Measurements from ENCODE around the gene LMAN2.

The LMAN2 gene

GRCh38 chr5:177296581-177296980 lies 54.9 kb downstream of the LMAN2 start:
- H3K79me2 ChIP-seq (ENCODE audit: control insufficient read depth, low read length) = peaks cover 15% of the 10 kb centered on the region
- peaks cover 5% of the 10 kb centered on the region; the same call in 1 of the 2 replicates for H4K20me1 ChIP-seq (ENCODE audit: control insufficient read depth, insufficient read depth, low read depth, low read length)
- H3K4me1 ChIP-seq (ENCODE audit: control insufficient read depth, low read length) = peaks cover 56% of the 10 kb centered on the region
- peaks cover 38% of the 10 kb centered on the region for H3F3A ChIP-seq (ENCODE audit: control insufficient read depth, insufficient read depth)
- no peak overlapping the region for H3K4me3 ChIP-seq (ENCODE audit: low read length)
- no peak for TF ChIP-seq CTCF (IDR thresholded peaks at IDR 0.05; ENCODE audit: low read depth, low read length, poor library complexity, severe bottlenecking)
- TF ChIP-seq EZH2phosphoT487 (IDR thresholded peaks at IDR 0.05; ENCODE audit: borderline replicate concordance, low read length) = no peak
- no peaks in the 10 kb centered on the region for H3K9me3 ChIP-seq (ENCODE audit: control insufficient read depth, insufficient read depth, low read length)
- no peak overlapping the region for H3K4me2 ChIP-seq (ENCODE audit: low read length)
- peaks cover 88% of the 10 kb centered on the region for H3K36me3 ChIP-seq (ENCODE audit: control insufficient read depth, low read length)
- H3K9me2 ChIP-seq (replicated peaks; ENCODE audit: control insufficient read depth, low read length) = no peaks in the 10 kb centered on the region
- H3K27me3 ChIP-seq (ENCODE audit: control insufficient read depth, low read length) = no peaks in the 10 kb centered on the region
- no peak overlapping the region for H3K27ac ChIP-seq (ENCODE audit: low read depth, low read length)

DNA sequence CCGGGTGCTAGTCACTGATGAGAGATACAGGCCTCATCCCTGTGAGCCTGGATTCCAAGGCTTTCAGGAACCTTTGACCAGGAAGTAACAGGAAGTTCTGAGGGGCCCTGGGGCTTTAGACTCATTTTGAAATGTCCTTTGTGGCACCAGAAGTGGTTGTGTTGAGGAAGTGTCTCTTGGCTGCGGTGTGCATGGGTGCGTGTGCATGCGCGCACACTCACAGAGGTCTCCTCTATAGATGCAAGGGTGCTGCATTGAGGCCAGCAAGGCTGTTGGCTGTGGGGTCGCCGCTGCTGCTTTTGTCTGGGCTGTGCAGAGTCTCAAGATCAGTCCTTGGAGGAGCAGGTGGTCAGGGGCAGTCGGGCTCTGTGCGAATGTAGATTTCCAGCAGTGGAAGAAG lies 55.5 kb downstream of the LMAN2 start:
- Histone ChIP-seq H3F3A (ENCODE audit: control insufficient read depth, insufficient read depth) (peaks cover 33% of the 10 kb centered on the region), H3K79me2 (ENCODE audit: control insufficient read depth, low read length) (peaks cover 8% of the 10 kb centered on the region), H4K20me1 (ENCODE audit: control insufficient read depth, insufficient read depth, low read depth, low read length) (peaks cover under 1% of the 10 kb centered on the region; the same call in 1 of the 2 replicates), H3K4me2 (ENCODE audit: low read length) (no peak overlapping the region), H3K4me1 (ENCODE audit: control insufficient read depth, low read length) (peaks cover 56% of the 10 kb centered on the region), H3K27ac (ENCODE audit: low read depth, low read length) (no peak overlapping the region), H3K9me2 (replicated peaks; ENCODE audit: control insufficient read depth, low read length) (no peaks in the 10 kb centered on the region), H3K9me3 (ENCODE audit: control insufficient read depth, insufficient read depth, low read length) (no peaks in the 10 kb centered on the region), H3K4me3 (ENCODE audit: low read length) (no peak overlapping the region), H3K36me3 (ENCODE audit: control insufficient read depth, low read length) (peaks cover 88% of the 10 kb centered on the region), H3K27me3 (ENCODE audit: control insufficient read depth, low read length) (no peaks in the 10 kb centered on the region)
- no peak for TF ChIP-seq EZH2phosphoT487 (IDR thresholded peaks at IDR 0.05; ENCODE audit: borderline replicate concordance, low read length)
- no peak for TF ChIP-seq CTCF (IDR thresholded peaks at IDR 0.05; ENCODE audit: low read depth, low read length, poor library complexity, severe bottlenecking)

GRCh38 chr5:177294632-177295031 lies 56.8 kb downstream of the LMAN2 start:
- H3K9me3 ChIP-seq (ENCODE audit: control insufficient read depth, insufficient read depth, low read length) = no peaks in the 10 kb centered on the region
- H3K36me3 ChIP-seq (ENCODE audit: control insufficient read depth, low read length) = peaks cover 92% of the 10 kb centered on the region
- TF ChIP-seq CTCF (IDR thresholded peaks at IDR 0.05; ENCODE audit: low read depth, low read length, poor library complexity, severe bottlenecking) = no peak
- no peak for TF ChIP-seq EZH2phosphoT487 (IDR thresholded peaks at IDR 0.05; ENCODE audit: borderline replicate concordance, low read length)
- H3F3A ChIP-seq (ENCODE audit: control insufficient read depth, insufficient read depth) = peaks cover 32% of the 10 kb centered on the region
- H3K27me3 ChIP-seq (ENCODE audit: control insufficient read depth, low read length) = no peaks in the 10 kb centered on the region
- no peak overlapping the region for H3K4me2 ChIP-seq (ENCODE audit: low read length)
- H4K20me1 ChIP-seq (ENCODE audit: control insufficient read depth, insufficient read depth, low read depth, low read length) = no peaks in the 10 kb centered on the region
- H3K27ac ChIP-seq (ENCODE audit: low read depth, low read length) = no peak overlapping the region
- H3K9me2 ChIP-seq (replicated peaks; ENCODE audit: control insufficient read depth, low read length) = no peaks in the 10 kb centered on the region
- H3K79me2 ChIP-seq (ENCODE audit: control insufficient read depth, low read length) = 0 out of 2 replicates have a peak, but pooled peaks cover 3% of the 10 kb centered on the region
- no peak overlapping the region for H3K4me3 ChIP-seq (ENCODE audit: low read length)
- H3K4me1 ChIP-seq (ENCODE audit: control insufficient read depth, low read length) = peaks cover 56% of the 10 kb centered on the region
